Right lung (tissue), 5 donors: Measurements from ENCODE around the gene NUFIP2. TPM values are rescaled to one million over a fixed set of nuclear protein-coding genes. Genes with fewer than 3 reads are reported as not detected.

Experiments
- polyA plus RNA-seq, 5 donors: library from polyadenylated mRNA; unstranded; fragments of 120-200 nt; gene quantifications; one replicate each; pipeline versions ENCODE4 v1.2.1 to v1.2.3, GENCODE V29; 2013; ENCODE audit warnings: inconsistent platforms in 1 of 5, low replicate concordance in 1 of 5; ENCODE audit not compliant: insufficient read length in 5 of 5, insufficient read depth in 1 of 5

NUFIP2 gene
- polyA plus RNA-seq, 5 donors: 30.4 to 42.7 (median 38.2) TPM

Other genes with a start within 250 kb of the NUFIP2 start
- gene MYO18A, start 113.8 kb downstream of the NUFIP2 start, polyA plus RNA-seq: 10 to 100 TPM; 34.2 to 45.8 (median 38.0) TPM
- not detected for gene CRYBA1, start 47.3 kb downstream of the NUFIP2 start, polyA plus RNA-seq
- 10 to 100 TPM; 26.3 to 49.3 (median 40.6) TPM for gene TAOK1, start 96.2 kb upstream of the NUFIP2 start, polyA plus RNA-seq